Naive thymus-derived CD4-positive, alpha-beta T cell (primary cell): ENCODE results near the gene RUNX2. TPM values are rescaled to one million over a fixed set of nuclear protein-coding genes. Genes with fewer than 3 reads are reported as not detected.
A peak's percentile ranks its signal among the peaks of the same experiment; 100 is the strongest.

Experiments
- ATAC-seq: fragments of 150-1000 bp; cut with Tn5 transposase; 2 replicates; pipeline ENCODE4 v1.10.0; 2021; ENCODE audit warnings: mild to moderate bottlenecking, moderate library complexity
- CTCF ChIA-PET: fragments of 350-600 bp; sonication (Branson Sonifier 250); formaldehyde crosslinking; loops from one replicate; lab custom pipeline; 2021; ENCODE audit warnings: antibody characterized with exemption; lab: Charles Lee
- POLR2A ChIA-PET: fragments of 350-600 bp; sonication (Branson Sonifier 250); formaldehyde crosslinking; loops from one replicate; lab custom pipeline; 2021; ENCODE audit warnings: antibody characterized with exemption, inconsistent platforms; lab: Charles Lee
- DNase-seq, 9 donors: peaks; one replicate each; pipeline versions ENCODE4 v3.0.0 to v3.0.0-alpha.2; 2020 to 2022; ENCODE audit warnings: mixed read lengths in 1 of 9
- H3K27ac ChIP-seq: one replicate; pipeline ENCODE4 v1.7.0; 2013; ENCODE audit warnings: mild to moderate bottlenecking, low read depth, low read length, moderate library complexity
- H3K27me3 ChIP-seq, 2 donors: one replicate each; pipeline ENCODE4 v1.7.0; 2013; ENCODE audit warnings: low read length in 2 of 2, mild to moderate bottlenecking in 2 of 2, moderate library complexity in 2 of 2; ENCODE audit not compliant: control insufficient read depth in 2 of 2, insufficient read depth in 2 of 2
- H3K36me3 ChIP-seq, 3 experiments: 1 replicate in 2 of 3; 2 replicates in 1 of 3; pipeline ENCODE4 v1.7.0; 2013; ENCODE audit warnings: low read length in 3 of 3, mild to moderate bottlenecking in 3 of 3, moderate library complexity in 1 of 3; ENCODE audit not compliant: insufficient read depth in 3 of 3, control insufficient read depth in 2 of 3
- H3K4me1 ChIP-seq, 2 donors: one replicate each; pipeline ENCODE4 v1.7.0; 2013; ENCODE audit warnings: low read length in 2 of 2, mild to moderate bottlenecking in 2 of 2, moderate library complexity in 1 of 2; ENCODE audit not compliant: control insufficient read depth in 2 of 2, insufficient read depth in 2 of 2
- H3K4me3 ChIP-seq: 2 replicates; pipeline ENCODE4 v1.7.0; 2013; ENCODE audit warnings: mild to moderate bottlenecking, low read length
- H3K9me3 ChIP-seq, 3 experiments: 1 replicate in 2 of 3; 2 replicates in 1 of 3; pipeline ENCODE4 v1.7.0; 2013; ENCODE audit warnings: low read length in 3 of 3; ENCODE audit not compliant: control insufficient read depth in 2 of 3
- H3K27ac Mint-ChIP-seq, 9 donors: one replicate each; pipeline ENCODE4 v1.8.0; 2020 to 2022; ENCODE audit warnings: mixed read lengths in 9 of 9, mild to moderate bottlenecking in 8 of 9, moderate library complexity in 5 of 9, inconsistent platforms in 2 of 9
- H3K27me3 Mint-ChIP-seq, 5 donors: one replicate each; pipeline ENCODE4 v1.8.0; 2021 to 2022; ENCODE audit warnings: mixed read lengths in 5 of 5, mild to moderate bottlenecking in 1 of 5
- H3K36me3 Mint-ChIP-seq, 5 donors: one replicate each; pipeline ENCODE4 v1.8.0; 2020 to 2022; ENCODE audit warnings: mixed read lengths in 5 of 5, mild to moderate bottlenecking in 3 of 5, inconsistent platforms in 1 of 5
- H3K4me1 Mint-ChIP-seq, 7 donors: one replicate each; pipeline ENCODE4 v1.8.0; 2020 to 2022; ENCODE audit warnings: mixed read lengths in 7 of 7, mild to moderate bottlenecking in 3 of 7, inconsistent platforms in 1 of 7
- H3K4me3 Mint-ChIP-seq, 10 donors: one replicate each; pipeline ENCODE4 v1.8.0; 2020 to 2022; ENCODE audit warnings: mild to moderate bottlenecking in 10 of 10, mixed read lengths in 10 of 10, moderate library complexity in 6 of 10, inconsistent platforms in 2 of 10
- H3K9me3 Mint-ChIP-seq, 11 donors: one replicate each; pipeline ENCODE4 v1.8.0; 2020 to 2022; ENCODE audit warnings: mixed read lengths in 11 of 11, mild to moderate bottlenecking in 4 of 11, inconsistent platforms in 1 of 11, moderate library complexity in 1 of 11
- intact Hi-C, 2 donors: fragments of 100-400 bp; cut with micrococcal nuclease; formaldehyde crosslinking; loops; one replicate each; pipeline ENCODE4 v1.15.1; 2023
- polyA plus RNA-seq, 2 donors: library from polyadenylated mRNA; unstranded; fragments of 300-500 nt; fragmentation: Illumina TruSeq; gene quantifications; one replicate each; pipeline ENCODE4 v1.2.3, GENCODE V29; 2021
- total RNA-seq, 6 experiments: library from RNA in 5 of 6; stranded (reverse) in 5 of 6; gene quantifications; 1 replicate in 5 of 6; 2 replicates in 1 of 6; pipeline ENCODE4 v1.2.3 and lab custom pipeline; 2021 to 2026

Gene RUNX2
- total and polyA plus RNA-seq, 7 experiments from 2014 or later = 2.3 to 17.9 (median 13.9) TPM

- ATAC-seq (no peak), DNase-seq (no peak)
- no peaks in the 10 kb centered on the region for H3K9me3 ChIP-seq
- H3K4me3 ChIP-seq = no peak overlapping the region
- H3K4me1 ChIP-seq = peaks cover 9 to 10% of the 10 kb centered on the region in 2 donors
- no peak overlapping the region for H3K27ac ChIP-seq
- ChIA-PET CTCF (no interaction called here), POLR2A (interaction anchor here (0.8 kb wide), 1 partner anchor 8 kb away, joined by 3 read pairs; no protein-coding TSS in a partner anchor)
- no peaks in the 10 kb centered on the region for H3K36me3 ChIP-seq
- H3K27me3 ChIP-seq = peaks cover 0 to 5% of the 10 kb centered on the region in 2 donors
- Mint-ChIP-seq H3K27me3 (peaks cover 0 to 18% (median 3%) of the 10 kb centered on the region in 5 donors), H3K4me1 (peaks cover 36 to 60% (median 53%) of the 10 kb centered on the region in 7 donors), H3K4me3 (no peak overlapping the region), H3K27ac (peak overlapping the region in 2 of 9 donors; percentile 26 to 34), H3K36me3 (peaks cover 0 to 19% (median 0%) of the 10 kb centered on the region in 5 donors), H3K9me3 (peaks cover 0 to 2% (median 0%) of the 10 kb centered on the region in 11 donors)
- intact Hi-C loops = loop anchor here in 1 of 2 donors (1.0 to 10.0 kb wide), 2 partner anchors 9 to 587 kb away; partner anchors contain the start of gene CLIC5
These were observed 99.6 kb downstream of the RUNX2 start for GRCh38 chr6:45427726-45428125.

- Mint-ChIP-seq H3K4me1 (peaks cover 34 to 67% (median 61%) of the 10 kb centered on the region in 7 donors), H3K27me3 (peaks cover 0 to 13% (median 0%) of the 10 kb centered on the region in 5 donors), H3K36me3 (peaks cover 0 to 20% (median 0%) of the 10 kb centered on the region in 5 donors), H3K9me3 (no peaks in the 10 kb centered on the region), H3K27ac (peak overlapping the region in 5 of 9 donors; percentile 0 to 79 (median 19)), H3K4me3 (peak overlapping the region in 2 of 10 donors; percentile 4 to 19)
- H3K4me1 ChIP-seq = peaks cover 10 to 12% of the 10 kb centered on the region in 2 donors
- DNase-seq (peak in 2 of 9 donors; percentile 16 to 19), ATAC-seq (peak; percentile 50)
- ChIA-PET CTCF (no interaction called here), POLR2A (interaction anchor here (0.7 to 0.8 kb wide), 2 partner anchors 9 to 352 kb away, joined by 3 to 4 read pairs; no protein-coding TSS in a partner anchor)
- intact Hi-C loops = loop anchor here in 1 of 2 donors (1.0 to 10.0 kb wide), 2 partner anchors 8 to 586 kb away; partner anchors contain the start of gene CLIC5
- no peak overlapping the region for H3K4me3 ChIP-seq
- H3K27me3 ChIP-seq = no peaks in the 10 kb centered on the region
- no peaks in the 10 kb centered on the region for H3K36me3 ChIP-seq
- H3K9me3 ChIP-seq = no peaks in the 10 kb centered on the region
- no peak overlapping the region for H3K27ac ChIP-seq
These were observed 100.6 kb downstream of the RUNX2 start for GRCh38 chr6:45428727-45429126.

GRCh38 chr6:45430590-45431202, 102.6 kb downstream of the RUNX2 start:
- H3K27me3 ChIP-seq = no peaks in the 10 kb centered on the region
- Mint-ChIP-seq H3K27ac (peak overlapping the region in 5 of 9 donors; percentile 0 to 48 (median 19)), H3K27me3 (no peaks in the 10 kb centered on the region), H3K4me1 (peaks cover 34 to 60% (median 54%) of the 10 kb centered on the region in 7 donors), H3K4me3 (no peak overlapping the region), H3K36me3 (peaks cover 0 to 25% (median 0%) of the 10 kb centered on the region in 5 donors), H3K9me3 (no peaks in the 10 kb centered on the region)
- intact Hi-C loops = loop anchor here in 1 of 2 donors (1.0 kb wide), 1 partner anchor 7 kb away; no protein-coding TSS in a partner anchor
- no peaks in the 10 kb centered on the region for H3K9me3 ChIP-seq
- ChIA-PET POLR2A (no interaction called here), CTCF (interaction anchor here (1.6 kb wide), 1 partner anchor 284 kb away, joined by 3 read pairs; no protein-coding TSS in a partner anchor)
- H3K4me3 ChIP-seq = no peak overlapping the region
- no peaks in the 10 kb centered on the region for H3K36me3 ChIP-seq
- H3K27ac ChIP-seq = no peak overlapping the region
- no peak for DNase-seq
- ATAC-seq = no peak
- peaks cover 14 to 20% of the 10 kb centered on the region in 2 donors for H3K4me1 ChIP-seq

- intact Hi-C loops = loop anchor here (1.0 kb wide), 2 partner anchors 8 to 24 kb away; no protein-coding TSS in a partner anchor
- Histone ChIP-seq H3K36me3 (no peaks in the 10 kb centered on the region), H3K4me3 (no peak overlapping the region), H3K4me1 (peaks cover 15 to 24% of the 10 kb centered on the region in 2 donors), H3K27me3 (no peaks in the 10 kb centered on the region), H3K9me3 (no peaks in the 10 kb centered on the region), H3K27ac (no peak overlapping the region)
- peak; percentile 31 for ATAC-seq
- POLR2A ChIA-PET = interaction anchor here (1.4 kb wide), 1 partner anchor 10 kb away, joined by 6 read pairs; no protein-coding TSS in a partner anchor
- DNase-seq = no peak
- CTCF ChIA-PET = interaction anchor here (1.6 kb wide), 1 partner anchor 283 kb away, joined by 3 read pairs; no protein-coding TSS in a partner anchor
- Mint-ChIP-seq H3K27ac (peak overlapping the region in 4 of 9 donors; percentile 0 to 69 (median 50)), H3K27me3 (no peaks in the 10 kb centered on the region), H3K9me3 (no peaks in the 10 kb centered on the region), H3K4me1 (peaks cover 38 to 61% (median 57%) of the 10 kb centered on the region in 7 donors), H3K4me3 (peak overlapping the region in 7 of 10 donors; percentile 0 to 66 (median 9)), H3K36me3 (peaks cover 0 to 26% (median 0%) of the 10 kb centered on the region in 5 donors)
These were observed 103.4 kb downstream of the RUNX2 start for GRCh38 chr6:45431317-45432065.

- H3K4me3 Mint-ChIP-seq = peak overlapping the region in 2 of 10 donors; percentile 16 to 29
- DNase-seq = no peak
These were observed 104.8 kb downstream of the RUNX2 start for GRCh38 chr6:45432977-45433376.

More at GRCh38 chr6:45432977-45433376, 104.8 kb downstream of the RUNX2 start:
- POLR2A ChIA-PET = no interaction called here
- Mint-ChIP-seq H3K36me3 (peaks cover 0 to 29% (median 0%) of the 10 kb centered on the region in 5 donors), H3K4me1 (peaks cover 49 to 75% (median 68%) of the 10 kb centered on the region in 7 donors), H3K9me3 (no peaks in the 10 kb centered on the region), H3K27ac (no peak overlapping the region), H3K27me3 (no peaks in the 10 kb centered on the region)
- H3K4me3 ChIP-seq = no peak overlapping the region
- no peak overlapping the region for H3K27ac ChIP-seq
- H3K4me1 ChIP-seq = peaks cover 22 to 37% of the 10 kb centered on the region in 2 donors
- H3K27me3 ChIP-seq = no peaks in the 10 kb centered on the region
- no peak for ATAC-seq
- no peaks in the 10 kb centered on the region for H3K36me3 ChIP-seq
- intact Hi-C loops = loop anchor here in 1 of 2 donors (1.0 kb wide), 1 partner anchor 22 kb away; no protein-coding TSS in a partner anchor
- CTCF ChIA-PET = no interaction called here
- no peaks in the 10 kb centered on the region for H3K9me3 ChIP-seq
